Liver (tissue), 3 donors: ENCODE measurements around the gene DYNC1I2.

Source experiments
- ATF3 ChIP-seq: IDR thresholded peaks from 2 replicates; pipeline ENCODE4 v1.6.1; 2016; ENCODE audit warnings: antibody characterized with exemption
- CTCF ChIP-seq: fragments of 150-350 bp; IDR thresholded peaks from 2 replicates; pipeline ENCODE4 v1.5.1; 2017; ENCODE audit warnings: improper control_type of control experiment, low read depth, low read length; ENCODE audit not compliant: missing input control
- EGR1 ChIP-seq, 2 donors: IDR thresholded peaks; 2 replicates each; pipeline ENCODE4 v1.6.1; 2016 to 2018; ENCODE audit warnings: antibody characterized with exemption in 2 of 2, low read depth in 2 of 2
- JUND ChIP-seq, 2 donors: IDR thresholded peaks; 2 replicates each; pipeline ENCODE4 v1.6.1; 2016; ENCODE audit warnings: antibody characterized with exemption in 2 of 2
- RXRA ChIP-seq, 2 donors: IDR thresholded peaks; 2 replicates each; pipeline ENCODE4 v1.6.1; 2017 to 2018; ENCODE audit warnings: antibody characterized with exemption in 2 of 2, mild to moderate bottlenecking in 1 of 2
- SP1 ChIP-seq: IDR thresholded peaks from 2 replicates; pipeline ENCODE4 v1.6.1; 2018; ENCODE audit warnings: antibody characterized with exemption, mild to moderate bottlenecking
- TAF1 ChIP-seq: conservative IDR thresholded peaks from 2 replicates; pipeline ENCODE4 v1.6.1; 2016; ENCODE audit warnings: antibody characterized with exemption, mild to moderate bottlenecking
- ZBTB33 ChIP-seq: IDR thresholded peaks from 2 replicates; pipeline ENCODE4 v1.6.1; 2016; ENCODE audit warnings: antibody characterized with exemption
- donor health status: healthy.
- donor health status: healthy.

- TF ChIP-seq CTCF (no peak), EGR1 (IDR thresholded peaks at IDR 0.05; ENCODE audit: low read depth in 2 of 2) (no peak), RXRA (IDR thresholded peaks at IDR 0.05) (no peak), SP1 (no peak), ATF3 (no peak), ZBTB33 (no peak), JUND (IDR thresholded peaks at IDR 0.05) (no peak), TAF1 (no peak)
Measured at GRCh38 chr2:171667041-171667440, 20.2 kb upstream of the DYNC1I2 start.
